Measurements from ENCODE around the gene KRTAP4-9.

- TF ChIP-seq GABPA (IDR thresholded peaks at IDR 0.05; ENCODE audit: low read depth) (no peak), POLR2AphosphoS5 (IDR thresholded peaks at IDR 0.05; ENCODE audit: low read depth) (no peak)
- TF ChIP-seq, protein P1, sequence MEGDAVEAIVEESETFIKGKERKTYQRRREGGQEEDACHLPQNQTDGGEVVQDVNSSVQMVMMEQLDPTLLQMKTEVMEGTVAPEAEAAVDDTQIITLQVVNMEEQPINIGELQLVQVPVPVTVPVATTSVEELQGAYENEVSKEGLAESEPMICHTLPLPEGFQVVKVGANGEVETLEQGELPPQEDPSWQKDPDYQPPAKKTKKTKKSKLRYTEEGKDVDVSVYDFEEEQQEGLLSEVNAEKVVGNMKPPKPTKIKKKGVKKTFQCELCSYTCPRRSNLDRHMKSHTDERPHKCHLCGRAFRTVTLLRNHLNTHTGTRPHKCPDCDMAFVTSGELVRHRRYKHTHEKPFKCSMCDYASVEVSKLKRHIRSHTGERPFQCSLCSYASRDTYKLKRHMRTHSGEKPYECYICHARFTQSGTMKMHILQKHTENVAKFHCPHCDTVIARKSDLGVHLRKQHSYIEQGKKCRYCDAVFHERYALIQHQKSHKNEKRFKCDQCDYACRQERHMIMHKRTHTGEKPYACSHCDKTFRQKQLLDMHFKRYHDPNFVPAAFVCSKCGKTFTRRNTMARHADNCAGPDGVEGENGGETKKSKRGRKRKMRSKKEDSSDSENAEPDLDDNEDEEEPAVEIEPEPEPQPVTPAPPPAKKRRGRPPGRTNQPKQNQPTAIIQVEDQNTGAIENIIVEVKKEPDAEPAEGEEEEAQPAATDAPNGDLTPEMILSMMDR (IDR thresholded peaks at IDR 0.05; ENCODE audit: insufficient read depth, low read length): no peak
Measured at GRCh38 chr17:41126412-41126811, 21.2 kb downstream of the KRTAP4-9 start.

Data from HL-60 (cell line).